H1 (cell line): Measurements from ENCODE around the gene CRYGA. TPM values are rescaled to one million over a fixed set of nuclear protein-coding genes. Genes with fewer than 3 reads are reported as not detected.

Experiments used
- CTCF ChIA-PET: fragments of 300-600 bp; sonication (Branson Sonifier 250); formaldehyde crosslinking; loops from one replicate; lab custom pipeline; 2021; ENCODE audit not compliant: partially characterized antibody; lab: Charles Lee
- POLR2A ChIA-PET: fragments of 300-600 bp; sonication (Branson Sonifier 250); formaldehyde crosslinking; loops from one replicate; lab custom pipeline; 2021; ENCODE audit warnings: inconsistent platforms; ENCODE audit not compliant: partially characterized antibody; lab: Charles Lee
- DNase-seq, 2 experiments: peaks; one replicate each; pipeline versions ENCODE4 v3.0.0 to v3.0.0-alpha.2; 2010 to 2022; ENCODE audit warnings: low spot score in 2 of 2, low read depth in 1 of 2, mixed read lengths in 1 of 2
- FAIRE-seq: peaks from 2 replicates; lab custom pipeline; 2011; peaks lifted over from hg19 to GRCh38; lab: Jason Lieb, UNC
- H2AFZ ChIP-seq: 2 replicates; pipeline ENCODE4 v1.8.1; 2012; ENCODE audit warnings: low read length, inconsistent platforms
- H2AK5ac ChIP-seq: 2 replicates; pipeline ENCODE4 v1.6.1; 2013; ENCODE audit warnings: low read depth, low read length
- H2BK120ac ChIP-seq: replicated peaks from 2 replicates; pipeline ENCODE3; 2013; ENCODE audit warnings: low read depth, low read length, inconsistent platforms
- H2BK12ac ChIP-seq: 2 replicates; pipeline ENCODE4 v1.6.1; 2013; ENCODE audit warnings: low read depth, low read length
- H2BK15ac ChIP-seq: 2 replicates; pipeline ENCODE4 v1.6.1; 2013; ENCODE audit warnings: low read length
- H2BK20ac ChIP-seq: 2 replicates; pipeline ENCODE4 v1.6.1; 2013; ENCODE audit warnings: low read length
- H2BK5ac ChIP-seq: 2 replicates; pipeline ENCODE4 v1.6.1; 2013; ENCODE audit warnings: low read depth, low read length
- H3K14ac ChIP-seq: 2 replicates; pipeline ENCODE4 v1.6.1; 2013; ENCODE audit warnings: inconsistent platforms; ENCODE audit not compliant: insufficient read length
- H3K18ac ChIP-seq: 2 replicates; pipeline ENCODE4 v1.6.1; 2013; ENCODE audit warnings: low read length; ENCODE audit errors: extremely low read depth
- H3K23ac ChIP-seq: 2 replicates; pipeline ENCODE4 v1.6.1; 2013; ENCODE audit warnings: inconsistent platforms; ENCODE audit not compliant: insufficient read length
- H3K23me2 ChIP-seq: 2 replicates; pipeline ENCODE4 v1.6.1; 2013; ENCODE audit warnings: low read depth, low read length
- H3K27ac ChIP-seq: 2 replicates; pipeline ENCODE4 v1.6.1; 2011; ENCODE audit warnings: low read depth, low read length, inconsistent platforms
- H3K27me3 ChIP-seq, 4 experiments: replicated peaks in 1 of 4; 1 replicate in 1 of 4; 2 replicates in 3 of 4; pipeline versions ENCODE4 v1.6.1 to v1.8.1; 2011 to 2013; ENCODE audit warnings: low read length in 3 of 4, mild to moderate bottlenecking in 3 of 4, inconsistent platforms in 2 of 4, mixed read lengths in 2 of 4, moderate library complexity in 1 of 4; ENCODE audit not compliant: control insufficient read depth in 3 of 4, insufficient read depth in 3 of 4; ENCODE audit errors: extremely low read depth in 1 of 4
- H3K36me3 ChIP-seq, 4 experiments: 2 replicates each; pipeline versions ENCODE4 v1.6.1 to v1.8.1; 2011 to 2013; ENCODE audit warnings: mild to moderate bottlenecking in 4 of 4, low read length in 3 of 4, moderate library complexity in 2 of 4, control low read depth in 1 of 4, inconsistent platforms in 1 of 4; ENCODE audit not compliant: insufficient read depth in 4 of 4, control insufficient read depth in 2 of 4
- H3K4ac ChIP-seq: replicated peaks from 2 replicates; pipeline ENCODE3; 2013; ENCODE audit warnings: low read length, low read depth, mixed read lengths, inconsistent platforms; ENCODE audit not compliant: insufficient read length
- H3K4me1 ChIP-seq, 4 experiments: replicated peaks in 1 of 4; 1 replicate in 1 of 4; 2 replicates in 3 of 4; pipeline versions ENCODE4 v1.6.1 to v1.8.1; 2011 to 2013; ENCODE audit warnings: low read length in 3 of 4, inconsistent platforms in 2 of 4, mixed read lengths in 1 of 4; ENCODE audit not compliant: insufficient read depth in 4 of 4, control insufficient read depth in 3 of 4
- H3K4me2 ChIP-seq, 2 experiments: 2 replicates each; pipeline versions ENCODE4 v1.6.1 to v1.8.1; 2011 to 2013; ENCODE audit warnings: low read depth in 2 of 2, low read length in 2 of 2, control low read depth in 1 of 2, inconsistent platforms in 1 of 2, mild to moderate bottlenecking in 1 of 2; ENCODE audit not compliant: insufficient read depth in 1 of 2
- H3K4me3 ChIP-seq, 4 experiments: fragments of 200-600, 300-600 bp in 1 of 4; sonication (generic), shearing (Covaris generic), sonication (Bioruptor Twin) in 1 of 4; 2 replicates each; pipeline versions ENCODE4 v1.5.1 to v1.8.1; 2011 to 2016; ENCODE audit warnings: low read length in 4 of 4, low read depth in 3 of 4, control low read depth in 2 of 4, inconsistent platforms in 2 of 4, mild to moderate bottlenecking in 2 of 4, mixed read lengths in 1 of 4, moderate library complexity in 1 of 4; ENCODE audit not compliant: insufficient read depth in 2 of 4; ENCODE audit errors: extremely low read depth in 1 of 4
- H3K56ac ChIP-seq: replicated peaks from 2 replicates; pipeline ENCODE3; 2013; ENCODE audit warnings: low read depth, mild to moderate bottlenecking, mixed read lengths, low read length, inconsistent platforms; ENCODE audit not compliant: insufficient read length
- H3K79me1 ChIP-seq: 2 replicates; pipeline ENCODE4 v1.6.1; 2013; ENCODE audit warnings: low read depth, low read length, control low read depth
- H3K79me2 ChIP-seq, 2 experiments: 2 replicates each; pipeline versions ENCODE4 v1.6.1 to v1.8.1; 2012 to 2013; ENCODE audit warnings: low read length in 2 of 2, mild to moderate bottlenecking in 2 of 2, inconsistent platforms in 1 of 2; ENCODE audit not compliant: insufficient read depth in 2 of 2, control insufficient read depth in 1 of 2
- H3K9ac ChIP-seq, 4 experiments: replicated peaks in 1 of 4; 1 replicate in 1 of 4; 2 replicates in 3 of 4; pipeline versions ENCODE4 v1.6.1 to v1.8.1; 2011 to 2013; ENCODE audit warnings: low read depth in 3 of 4, low read length in 3 of 4, control low read depth in 2 of 4, mild to moderate bottlenecking in 2 of 4, moderate library complexity in 2 of 4, inconsistent platforms in 1 of 4; ENCODE audit errors: extremely low read depth in 1 of 4
- H3K9me3 ChIP-seq, 2 experiments: 2 replicates each; pipeline versions ENCODE4 v1.6.1 to v1.8.1; 2012 to 2013; ENCODE audit warnings: mild to moderate bottlenecking in 2 of 2, moderate library complexity in 2 of 2, control low read depth in 1 of 2, inconsistent platforms in 1 of 2, low read depth in 1 of 2, low read length in 1 of 2, mixed read lengths in 1 of 2; ENCODE audit not compliant: insufficient read depth in 2 of 2
- H4K20me1 ChIP-seq, 2 experiments: replicated peaks in 1 of 2; 2 replicates each; pipeline versions ENCODE3 to v1.8.1; 2011 to 2013; ENCODE audit warnings: inconsistent platforms in 2 of 2, low read length in 2 of 2, mild to moderate bottlenecking in 1 of 2; ENCODE audit not compliant: insufficient read depth in 2 of 2, control insufficient read depth in 1 of 2
- H4K5ac ChIP-seq: 2 replicates; pipeline ENCODE4 v1.6.1; 2013; ENCODE audit warnings: low read length, low read depth, mixed read lengths, inconsistent platforms; ENCODE audit not compliant: insufficient read length
- H4K8ac ChIP-seq: 2 replicates; pipeline ENCODE4 v1.8.0; 2013; ENCODE audit warnings: mild to moderate bottlenecking, moderate library complexity, low read length, inconsistent platforms; ENCODE audit not compliant: insufficient read depth; ENCODE audit errors: extremely low read depth
- H4K91ac ChIP-seq: replicated peaks from 2 replicates; pipeline ENCODE3; 2013; ENCODE audit warnings: low read length, mixed read lengths, inconsistent platforms; ENCODE audit not compliant: insufficient read length
- ASH2L ChIP-seq: fragments of 200-600, 300-600 bp; sonication (generic); IDR thresholded peaks from one replicate; pipeline ENCODE4 v1.7.1; 2017; ENCODE audit warnings: low read length
- BACH1 ChIP-seq: IDR thresholded peaks from 2 replicates; pipeline ENCODE4 v1.6.1; 2012; ENCODE audit warnings: low read length, improper control_type of control experiment
- CBX5 ChIP-seq: fragments of 300-800, 300-1000 bp; sonication (generic); IDR thresholded peaks from 2 replicates; pipeline ENCODE4 v1.7.1; 2016; ENCODE audit warnings: antibody characterized with exemption, low read length, low read depth
- CBX8 ChIP-seq: fragments of 300-800, 300-1000 bp; sonication (generic); IDR thresholded peaks from 2 replicates; pipeline ENCODE4 v1.7.1; 2016; ENCODE audit warnings: low read depth, low read length, borderline replicate concordance
- CEBPB ChIP-seq: IDR thresholded peaks from 2 replicates; pipeline ENCODE4 v1.6.1; 2012; ENCODE audit warnings: low read depth, low read length
- JUND ChIP-seq: IDR thresholded peaks from 2 replicates; pipeline ENCODE4 v1.6.1; 2011; ENCODE audit warnings: mild to moderate bottlenecking, improper control_type of control experiment, low read length
- KDM1A ChIP-seq: fragments of 200-600, 300-600 bp; sonication (generic); IDR thresholded peaks from 2 replicates; pipeline ENCODE4 v1.7.1; 2016; ENCODE audit warnings: mild to moderate bottlenecking, low read length, borderline replicate concordance
- POLR2AphosphoS5 ChIP-seq: IDR thresholded peaks from 2 replicates; pipeline ENCODE4 v1.6.1; 2011; ENCODE audit warnings: low read depth, low read length
- RFX5 ChIP-seq: IDR thresholded peaks from 2 replicates; pipeline ENCODE4 v1.6.1; 2011; ENCODE audit warnings: low read depth, low read length, improper control_type of control experiment, borderline replicate concordance
- RNF2 ChIP-seq: fragments of 200-900, 300-1000 bp; sonication (generic); IDR thresholded peaks from 2 replicates; pipeline ENCODE4 v1.7.1; 2016; ENCODE audit warnings: borderline replicate concordance, low read depth, mild to moderate bottlenecking, antibody characterized with exemption, low read length; ENCODE audit not compliant: poor library complexity, severe bottlenecking; ENCODE audit errors: missing control alignments
- SAP30 ChIP-seq: fragments of 300-600 bp; sonication (generic); IDR thresholded peaks from 2 replicates; pipeline ENCODE4 v1.7.1; 2012; ENCODE audit warnings: low read length, moderate library complexity, mild to moderate bottlenecking, inconsistent platforms; ENCODE audit not compliant: insufficient read depth, insufficient replicate concordance
- SIRT6 ChIP-seq: IDR thresholded peaks from one replicate; pipeline ENCODE4 v1.7.1; 2012; ENCODE audit warnings: low read length, inconsistent platforms
- SP2 ChIP-seq: IDR thresholded peaks from 2 replicates; pipeline ENCODE4 v1.6.1; 2012; ENCODE audit warnings: mild to moderate bottlenecking, low read length, inconsistent platforms
- TBP ChIP-seq: IDR thresholded peaks from 2 replicates; pipeline ENCODE4 v1.6.1; 2011; ENCODE audit warnings: low read depth, low read length, improper control_type of control experiment
- TCF12 ChIP-seq: IDR thresholded peaks from 2 replicates; pipeline ENCODE4 v1.6.1; 2011; ENCODE audit warnings: low read depth, mild to moderate bottlenecking, low read length
- YY1 ChIP-seq: IDR thresholded peaks from 2 replicates; pipeline ENCODE4 v1.6.1; 2011; ENCODE audit warnings: low read depth, mild to moderate bottlenecking, low read length
- WGBS, 2 experiments: shearing (Covaris generic) in 1 of 2; methylation state at CpG; one replicate each; pipeline versions ENCODE4 v1.1.6 to v1.1.7; 2013 to 2015; ENCODE audit warnings: low lambda C conversion rate in 2 of 2, mixed read lengths in 2 of 2, inconsistent platforms in 1 of 2, low coverage in 1 of 2, missing lambda C conversion rate in 1 of 2; ENCODE audit not compliant: insufficient replicate concordance in 2 of 2, insufficient coverage in 1 of 2, insufficient read length in 1 of 2; ENCODE audit errors: extremely low coverage in 1 of 2, missing lambda C conversion rate in 1 of 2; 5-methylcytosine and 5-hydroxymethylcytosine counted together
- polyA plus RNA-seq, 7 experiments: library from polyadenylated mRNA; depleted of rRNA in 3 of 7; stranded (reverse) in 5 of 7; unstranded in 2 of 7; fragments of >200 nt in 5 of 7; fragments of 200-250 nt in 2 of 7; gene quantifications; 1 replicate in 5 of 7; 2 replicates in 1 of 7; 4 replicates in 1 of 7; pipeline versions ENCODE4 v1.2.1 to v1.2.3, GENCODE V29; 2011 to 2013; ENCODE audit warnings: missing spikeins in 2 of 7, mixed read lengths in 2 of 7
- total RNA-seq: library from RNA; stranded (reverse); fragmentation: NEBNext Ultra II Directional; extraction: Animal tissue kit (Norgen Biotek cat#: 25700); gene quantifications from 2 replicates; pipeline ENCODE4 v1.2.1, GENCODE V29; 2021

CRYGA gene
- total and polyA plus RNA-seq, 2 of the 8 experiments (the other 6 are each of a cell fraction or from before 2014, with no cell fraction given): not detected

DNA sequence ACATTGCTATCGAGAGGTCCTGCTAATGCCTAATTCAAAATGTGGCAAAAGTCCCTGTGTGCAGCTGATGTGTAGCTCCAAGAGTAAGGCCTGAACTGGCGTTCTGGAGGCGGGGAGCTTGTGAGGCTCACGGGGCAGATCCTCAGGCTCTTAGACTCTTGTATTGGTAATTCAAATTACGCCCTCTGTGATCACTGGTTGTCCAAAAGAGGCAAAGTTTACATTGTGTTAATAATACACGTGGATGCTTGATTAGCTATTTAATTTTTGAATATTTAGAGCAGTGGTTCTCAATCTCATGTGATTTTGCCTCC lies 12.4 kb upstream of the CRYGA start:
- H2BK15ac ChIP-seq: no peak overlapping the region
- no peak for TF ChIP-seq POLR2AphosphoS5
- no peak for TF ChIP-seq RNF2
- no peak for TF ChIP-seq JUND
- TF ChIP-seq CEBPB: no peak
- TF ChIP-seq SP2: no peak
- no peak for TF ChIP-seq SAP30
- no peak for TF ChIP-seq BACH1
- no peak for TF ChIP-seq KDM1A
- TF ChIP-seq CBX5: no peak
- no peak for TF ChIP-seq SIRT6
- no peak for TF ChIP-seq ASH2L
- TF ChIP-seq RFX5: no peak
- no peak for TF ChIP-seq CBX8
- no peak for TF ChIP-seq YY1
- TF ChIP-seq TBP: no peak
- no peak for TF ChIP-seq TCF12

More for the DNA sequence above, 12.4 kb upstream of the CRYGA start:
- no peaks in the 10 kb centered on the region for H3K27me3 ChIP-seq
- H2AK5ac ChIP-seq: no peak overlapping the region
- H3K79me1 ChIP-seq: no peaks in the 10 kb centered on the region
- no peak overlapping the region for H2BK12ac ChIP-seq
- H3K4ac ChIP-seq: no peak overlapping the region
- H3K79me2 ChIP-seq: no peaks in the 10 kb centered on the region
- 87% methylated on average over 6 of the region's 6 CpGs; no CpG with 5 or more reads in 1 of the 2 experiments for WGBS, 2 experiments
- no peaks in the 10 kb centered on the region for H4K20me1 ChIP-seq
- H2BK20ac ChIP-seq: no peak overlapping the region
- no peak overlapping the region for H3K14ac ChIP-seq
- no peak overlapping the region for H3K56ac ChIP-seq
- 0 out of 2 replicates have a peak overlapping the region, but pooled peaks have one; percentile 48 for H2AFZ ChIP-seq
- no peak for DNase-seq
- no peaks in the 10 kb centered on the region for H3K23me2 ChIP-seq
- no peak overlapping the region for H3K27ac ChIP-seq
- H4K91ac ChIP-seq: no peak overlapping the region
- no peak overlapping the region for H3K9ac ChIP-seq
- POLR2A ChIA-PET: interaction anchor here (0.6 to 2.5 kb wide), 5 partner anchors 28 to 79 kb away, joined by 3 to 17 read pairs (median 3); partner anchors contain the start of gene IDH1
- no peak overlapping the region for H2BK120ac ChIP-seq
- H4K5ac ChIP-seq: no peak overlapping the region
- H3K36me3 ChIP-seq: no peaks in the 10 kb centered on the region
- H3K4me2 ChIP-seq: no peak overlapping the region
- H4K8ac ChIP-seq: no peak overlapping the region
- no peak overlapping the region for H3K23ac ChIP-seq
- peaks cover 0 to 2% (median 2%) of the 10 kb centered on the region in 4 experiments; a peak in 2 of 7 replicates for H3K4me1 ChIP-seq
- CTCF ChIA-PET: interaction anchor here (0.6 to 5.2 kb wide), 54 partner anchors 8 to 1796 kb away, joined by 3 to 56 read pairs (median 5); partner anchors contain the start of genes C2orf80, CRYGA, CRYGB and CRYGC
- no peak for FAIRE-seq
- H3K9me3 ChIP-seq: no peaks in the 10 kb centered on the region
- no peak overlapping the region for H2BK5ac ChIP-seq
- H3K4me3 ChIP-seq: no peak overlapping the region
- no peak overlapping the region for H3K18ac ChIP-seq
